WTC11 (cell line): ENCODE results near the gene TMC7. TPM values are rescaled to one million over a fixed set of nuclear protein-coding genes. Genes with fewer than 3 reads are reported as not detected.

ENCODE experiments used
- ATAC-seq: fragments of 200-7000 bp; cut with Tn5 transposase; 2 replicates; pipeline ENCODE4 v1.10.0; 2021; ENCODE audit warnings: mild to moderate bottlenecking, moderate library complexity
- CTCF ChIA-PET: fragments of 300-600 bp; sonication (Branson Sonifier 250); formaldehyde crosslinking; loops from one replicate; lab custom pipeline; 2021; ENCODE audit warnings: antibody characterized with exemption; lab: Charles Lee
- POLR2A ChIA-PET: fragments of 350-600 bp; sonication (Branson Sonifier 250); formaldehyde crosslinking; loops from one replicate; lab custom pipeline; 2021; ENCODE audit warnings: antibody characterized with exemption; lab: Charles Lee
- DNase-seq: peaks from one replicate; pipeline ENCODE4 v3.0.0; 2021; ENCODE audit warnings: low spot score
- H3K27ac Mint-ChIP-seq: 2 replicates; pipeline ENCODE4 v1.8.0; 2021; ENCODE audit warnings: mixed read lengths
- H3K27me3 Mint-ChIP-seq: 2 replicates; pipeline ENCODE4 v1.8.0; 2021; ENCODE audit warnings: low read depth, mild to moderate bottlenecking, moderate library complexity, mixed read lengths
- H3K36me3 Mint-ChIP-seq: 2 replicates; pipeline ENCODE4 v1.8.0; 2021; ENCODE audit warnings: mixed read lengths
- H3K4me1 Mint-ChIP-seq: 2 replicates; pipeline ENCODE4 v1.8.0; 2022; ENCODE audit warnings: mixed read lengths
- H3K4me3 Mint-ChIP-seq: 2 replicates; pipeline ENCODE4 v1.8.0; 2021; ENCODE audit warnings: mild to moderate bottlenecking, moderate library complexity, mixed read lengths
- H3K9me3 Mint-ChIP-seq: 2 replicates; pipeline ENCODE4 v1.8.0; 2021; ENCODE audit warnings: mixed read lengths
- AR ChIP-seq: fragments of 250-450 bp; sonication (Bioruptor Pico); IDR thresholded peaks from 2 replicates; pipeline ENCODE4 v1.9.0; 2021; ENCODE audit warnings: mild to moderate bottlenecking
- ATF2 ChIP-seq: sonication (generic); formaldehyde crosslinking; IDR thresholded peaks from 2 replicates; pipeline ENCODE4 v1.8.1; 2022; ENCODE audit warnings: low read depth, missing genetic modification reagents, borderline replicate concordance
- CDX4 ChIP-seq: fragments of 250-450 bp; sonication (Bioruptor Pico); IDR thresholded peaks from 2 replicates; pipeline ENCODE4 v1.9.0; 2021; ENCODE audit warnings: moderate library complexity, mild to moderate bottlenecking, inconsistent platforms, borderline replicate concordance
- CREM ChIP-seq: sonication (generic); formaldehyde crosslinking; IDR thresholded peaks from 2 replicates; pipeline ENCODE4 v1.8.1; 2022; ENCODE audit warnings: mild to moderate bottlenecking, missing genetic modification reagents, moderate library complexity
- E2F4 ChIP-seq: sonication (generic); formaldehyde crosslinking; IDR thresholded peaks from 2 replicates; pipeline ENCODE4 v1.8.1; 2022; ENCODE audit warnings: low read depth, mild to moderate bottlenecking, moderate library complexity, missing genetic modification reagents, borderline replicate concordance
- ERG ChIP-seq: fragments of 250-450 bp; sonication (Bioruptor Pico); IDR thresholded peaks from 2 replicates; pipeline ENCODE4 v1.8.0; 2021; ENCODE audit warnings: mild to moderate bottlenecking
- ESRRA ChIP-seq: sonication (generic); formaldehyde crosslinking; IDR thresholded peaks from 2 replicates; pipeline ENCODE4 v1.8.1; 2022; ENCODE audit warnings: mild to moderate bottlenecking, missing genetic modification reagents, borderline replicate concordance
- FOXK1 ChIP-seq: sonication (generic); formaldehyde crosslinking; IDR thresholded peaks from 2 replicates; pipeline ENCODE4 v1.8.0; 2022; ENCODE audit warnings: mild to moderate bottlenecking, moderate library complexity, missing genetic modification reagents
- FOXP4 ChIP-seq: sonication (generic); formaldehyde crosslinking; IDR thresholded peaks from 2 replicates; pipeline ENCODE4 v1.8.0; 2022; ENCODE audit warnings: mild to moderate bottlenecking, missing genetic modification reagents
- IRF1 ChIP-seq: sonication (generic); formaldehyde crosslinking; IDR thresholded peaks from 2 replicates; pipeline ENCODE4 v1.8.0; 2023; ENCODE audit warnings: missing genetic modification reagents
- RORB ChIP-seq: fragments of 250-450 bp; sonication (Bioruptor Pico); IDR thresholded peaks from 2 replicates; pipeline ENCODE4 v1.9.0; 2021; ENCODE audit warnings: mild to moderate bottlenecking
- SMAD4 ChIP-seq: sonication (generic); formaldehyde crosslinking; IDR thresholded peaks from 2 replicates; pipeline ENCODE4 v1.8.0; 2022; ENCODE audit warnings: mild to moderate bottlenecking, missing genetic modification reagents
- TEAD1 ChIP-seq: sonication (generic); formaldehyde crosslinking; IDR thresholded peaks from 2 replicates; pipeline ENCODE4 v1.8.0; 2022; ENCODE audit warnings: mild to moderate bottlenecking, missing genetic modification reagents
- USF2 ChIP-seq: sonication (generic); formaldehyde crosslinking; IDR thresholded peaks from 2 replicates; pipeline ENCODE4 v1.8.1; 2023; ENCODE audit warnings: mild to moderate bottlenecking, missing genetic modification reagents, moderate library complexity
- ZMAT4 ChIP-seq: fragments of 250-450 bp; sonication (Bioruptor Pico); IDR thresholded peaks from 2 replicates; pipeline ENCODE4 v1.9.0; 2021; ENCODE audit warnings: mild to moderate bottlenecking
- ZNF121 ChIP-seq: sonication (generic); formaldehyde crosslinking; IDR thresholded peaks from 2 replicates; pipeline ENCODE4 v1.8.0; 2023; ENCODE audit warnings: missing genetic modification reagents
- ZNF138 ChIP-seq: sonication (generic); formaldehyde crosslinking; conservative IDR thresholded peaks from 2 replicates; pipeline ENCODE4 v1.8.1; 2022; ENCODE audit warnings: mild to moderate bottlenecking, moderate library complexity, missing genetic modification reagents
- ZNF232 ChIP-seq: sonication (generic); formaldehyde crosslinking; IDR thresholded peaks from 2 replicates; pipeline ENCODE4 v1.8.0; 2022; ENCODE audit warnings: mild to moderate bottlenecking, missing genetic modification reagents
- ZNF263 ChIP-seq: sonication (generic); formaldehyde crosslinking; IDR thresholded peaks from 2 replicates; pipeline ENCODE4 v1.8.1; 2022; ENCODE audit warnings: low read depth, mild to moderate bottlenecking, moderate library complexity, missing genetic modification reagents
- ZNF396 ChIP-seq: fragments of 250-450 bp; sonication (Bioruptor Pico); IDR thresholded peaks from 2 replicates; pipeline ENCODE4 v1.8.0; 2021; ENCODE audit warnings: mild to moderate bottlenecking, moderate library complexity, borderline replicate concordance
- ZNF671 ChIP-seq: fragments of 250-450 bp; sonication (Bioruptor Pico); IDR thresholded peaks from 2 replicates; pipeline ENCODE4 v1.8.0; 2021; ENCODE audit warnings: mild to moderate bottlenecking
- ZSCAN18 ChIP-seq: fragments of 250-450 bp; sonication (Bioruptor Pico); IDR thresholded peaks from 2 replicates; pipeline ENCODE4 v2.1.2; 2022; ENCODE audit warnings: mild to moderate bottlenecking, moderate library complexity
- total RNA-seq: library from RNA; stranded (reverse); gene quantifications from 3 replicates; pipeline ENCODE4 v1.2.3, GENCODE V29; 2021

Gene TMC7
- total RNA-seq, 1 experiment from 2014 or later = 2.5 TPM

GRCh38 chr16:19033761-19034160, 50.0 kb downstream of the TMC7 start:
- ATAC-seq (no peak), DNase-seq (no peak)
- ChIA-PET CTCF (no interaction called here), POLR2A (no interaction called here)
- TF ChIP-seq SMAD4 (CRISPR knock-in tag) (no peak), FOXP4 (CRISPR knock-in tag) (no peak), ESRRA (CRISPR knock-in tag) (no peak), ZSCAN18 (CRISPR knock-in tag) (no peak), E2F4 (CRISPR knock-in tag) (no peak), ZNF671 (CRISPR knock-in tag) (no peak), FOXK1 (CRISPR knock-in tag) (no peak), USF2 (CRISPR knock-in tag) (no peak), ZMAT4 (CRISPR knock-in tag) (no peak), ZNF232 (no peak), ZNF138 (CRISPR knock-in tag) (no peak), ATF2 (CRISPR knock-in tag) (no peak)
- Mint-ChIP-seq H3K4me3 (no peak overlapping the region), H3K36me3 (peaks cover 11% of the 10 kb centered on the region), H3K27ac (no peak overlapping the region), H3K4me1 (no peaks in the 10 kb centered on the region), H3K27me3 (no peaks in the 10 kb centered on the region; the same call in 1 of the 2 replicates), H3K9me3 (peaks cover 21% of the 10 kb centered on the region)

GRCh38 chr16:19040400-19040799, 56.7 kb downstream of the TMC7 start:
- no peak for DNase-seq
- POLR2A ChIA-PET = no interaction called here
- no peak for ATAC-seq
- peaks cover 6% of the 10 kb centered on the region; the same call in 1 of the 2 replicates for H3K36me3 Mint-ChIP-seq
- H3K4me1 Mint-ChIP-seq = no peaks in the 10 kb centered on the region
- H3K27me3 Mint-ChIP-seq = no peaks in the 10 kb centered on the region; the same call in 1 of the 2 replicates
- H3K27ac Mint-ChIP-seq = no peak overlapping the region
- peaks cover 11% of the 10 kb centered on the region for H3K9me3 Mint-ChIP-seq
- CTCF ChIA-PET = interaction anchor here (0.6 kb wide), 1 partner anchor 267 kb away, joined by 4 read pairs; no protein-coding TSS in a partner anchor
- no peak overlapping the region for H3K4me3 Mint-ChIP-seq
- TF ChIP-seq AR (CRISPR knock-in tag) = no peak
- TF ChIP-seq ZNF396 (CRISPR knock-in tag) = no peak
- no peak for TF ChIP-seq TEAD1 (CRISPR knock-in tag)
- TF ChIP-seq IRF1 (CRISPR knock-in tag) = no peak
- TF ChIP-seq CDX4 = no peak
- no peak for TF ChIP-seq RORB
- TF ChIP-seq ERG (CRISPR knock-in tag) = no peak
- no peak for TF ChIP-seq CREM
- TF ChIP-seq ZNF121 (CRISPR knock-in tag) = no peak
- TF ChIP-seq ZNF263 = no peak
- no peak for TF ChIP-seq ZNF232
